HCT116 (cell line): ENCODE measurements around the gene POT1.

Source experiments
- CEBPB ChIP-seq: IDR thresholded peaks from 2 replicates; pipeline ENCODE4 v1.6.1; 2012; ENCODE audit warnings: low read depth
- CTCF ChIP-seq, 3 experiments: fragments of 200-600 bp in 1 of 3; sonication (generic) in 1 of 3; IDR thresholded peaks in 2 of 3; conservative IDR thresholded peaks in 1 of 3; 2 replicates each; pipeline ENCODE4 v1.5.1; 2012 to 2017; ENCODE audit warnings: low read depth in 2 of 3, low read length in 2 of 3, antibody characterized with exemption in 1 of 3, borderline replicate concordance in 1 of 3, control low read depth in 1 of 3, mild to moderate bottlenecking in 1 of 3, mixed read lengths in 1 of 3, mixed run types in 1 of 3, moderate library complexity in 1 of 3; ENCODE audit not compliant: insufficient read depth in 1 of 3
- EZH2 ChIP-seq: fragments of 200-600 bp; sonication (generic); IDR thresholded peaks from 2 replicates; pipeline ENCODE4 v1.6.1; 2017; ENCODE audit warnings: antibody characterized with exemption, mixed run types
- JUND ChIP-seq: IDR thresholded peaks from 2 replicates; pipeline ENCODE4 v1.6.1; 2012
- POLR2A ChIP-seq: IDR thresholded peaks from 2 replicates; pipeline ENCODE4 v1.7.0; 2011; ENCODE audit warnings: borderline replicate concordance; ENCODE audit not compliant: insufficient read depth, insufficient read length; ENCODE audit errors: extremely low read depth
- REST ChIP-seq: IDR thresholded peaks from 2 replicates; pipeline ENCODE4 v1.6.1; 2012; ENCODE audit warnings: low read depth
- SP1 ChIP-seq: IDR thresholded peaks from 2 replicates; pipeline ENCODE4 v1.6.1; 2012; ENCODE audit warnings: low read depth
- SRF ChIP-seq: IDR thresholded peaks from 2 replicates; pipeline ENCODE4 v1.6.1; 2012; ENCODE audit warnings: low read depth

GRCh38 chr7:124945680-124946079 is 16.1 kb upstream of the POT1 start:
- TF ChIP-seq CTCF (IDR thresholded peaks at IDR 0.05 in 2 of 3, conservative IDR thresholded peaks at IDR 0.05 in 1 of 3; ENCODE audit: borderline replicate concordance in 1 of 3, insufficient read depth in 1 of 3, low read depth in 2 of 3, low read length in 2 of 3) (no peak), POLR2A (no peak), REST (no peak), JUND (no peak), SP1 (no peak), EZH2 (no peak), SRF (no peak), CEBPB (no peak)
